Measurements from ENCODE around the gene MEIS1.

MEIS1 gene

DNA sequence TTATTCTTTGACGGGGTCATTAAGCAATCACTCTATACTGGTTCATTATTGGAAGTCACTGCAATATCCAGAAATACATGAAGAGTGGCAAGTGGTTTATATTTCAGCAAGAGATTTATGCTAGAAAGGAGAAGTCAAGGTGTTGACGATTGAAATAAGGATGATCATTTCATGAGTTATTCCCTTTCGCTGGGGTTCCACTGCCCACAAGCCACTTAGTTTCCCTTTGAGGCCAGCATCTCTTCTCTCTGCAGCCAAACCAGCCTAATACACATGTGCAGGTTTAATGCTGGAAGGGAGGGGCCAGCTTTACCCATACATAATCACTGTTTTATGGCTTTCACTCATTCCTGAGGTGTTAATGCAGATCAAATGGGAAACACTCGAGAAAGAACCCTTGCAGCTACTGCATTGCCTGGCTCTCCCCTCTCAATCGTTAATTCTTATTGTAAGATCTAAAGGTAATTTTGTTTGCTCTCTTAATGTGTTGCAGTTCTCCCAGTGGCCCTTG is 108.4 kb downstream of the MEIS1 start:
- no peak for DNase-seq

DNA sequence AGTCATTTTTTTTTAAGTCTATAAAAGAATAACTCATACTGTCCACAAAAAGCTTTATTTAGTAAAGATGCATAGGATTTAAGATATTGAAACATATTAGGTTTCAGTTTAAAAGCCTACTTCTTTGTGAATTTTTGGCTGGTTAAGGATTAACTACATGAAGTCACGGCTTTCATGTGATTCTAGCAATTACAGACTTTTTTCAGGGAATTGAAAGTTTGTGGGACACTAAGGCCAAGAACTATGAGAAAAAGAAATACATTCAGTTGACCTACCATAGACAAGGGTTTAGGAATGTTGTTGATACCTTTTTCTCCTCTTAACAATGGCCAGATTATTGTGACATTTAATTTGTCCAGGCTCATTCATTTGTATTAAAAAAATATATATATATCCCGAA is 109.3 kb downstream of the MEIS1 start:
- no peak for DNase-seq

DNA sequence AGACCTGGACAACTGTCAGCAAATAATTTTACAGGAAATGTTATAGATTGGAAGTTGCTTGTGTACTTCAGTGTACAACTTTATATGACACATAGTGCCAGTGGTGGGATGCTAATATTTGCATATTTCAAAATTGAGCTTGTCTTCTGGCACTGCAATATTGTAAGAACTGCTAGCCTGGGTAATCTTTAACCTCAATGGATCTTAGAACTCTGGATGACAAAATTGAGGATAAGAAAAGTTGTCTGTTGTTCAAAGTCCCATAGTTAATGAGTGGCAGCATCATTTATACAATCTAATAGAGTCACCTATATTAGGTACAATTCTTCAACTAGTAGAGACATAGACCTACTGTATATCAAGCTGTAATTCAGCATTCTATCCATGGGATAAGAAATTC is 110.3 kb downstream of the MEIS1 start:
- DNase-seq = no peak

DNA sequence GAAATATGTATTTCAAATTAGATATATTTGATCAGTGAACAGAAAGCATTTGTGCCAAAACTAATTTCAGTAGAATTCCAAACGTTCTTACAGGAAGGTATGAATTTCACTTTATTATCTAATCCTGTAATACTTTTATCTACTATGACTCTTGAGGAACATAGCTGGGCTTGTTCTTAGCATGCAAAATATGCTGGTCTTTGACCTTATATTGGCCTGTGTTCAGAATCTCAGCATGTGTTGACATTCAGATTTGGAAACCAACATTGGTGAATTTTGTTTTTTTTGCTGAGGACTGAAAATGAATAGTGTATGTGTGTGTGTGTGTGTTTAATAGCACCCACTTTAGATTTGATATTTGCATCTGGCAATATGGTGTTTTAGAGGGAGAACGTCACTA is 112.2 kb downstream of the MEIS1 start:
- no peak for DNase-seq

DNA sequence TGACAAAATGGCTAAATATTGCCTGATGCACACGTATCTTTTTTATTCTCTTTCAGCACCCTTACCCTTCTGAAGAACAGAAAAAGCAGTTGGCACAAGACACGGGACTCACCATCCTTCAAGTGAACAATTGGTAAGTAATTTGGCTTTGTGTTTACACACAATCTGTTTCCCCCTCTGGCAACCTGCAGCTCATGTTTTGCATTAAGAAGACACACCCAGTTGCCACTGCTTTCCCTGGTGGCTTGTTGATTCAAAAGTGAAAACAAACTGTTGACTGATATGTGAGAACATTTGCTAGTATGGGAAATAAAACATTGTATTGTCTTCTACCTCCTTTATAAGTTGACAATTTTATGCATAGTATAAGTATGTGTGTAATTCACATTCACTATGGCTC is 113.0 kb downstream of the MEIS1 start:
- DNase-seq = no peak

DNA sequence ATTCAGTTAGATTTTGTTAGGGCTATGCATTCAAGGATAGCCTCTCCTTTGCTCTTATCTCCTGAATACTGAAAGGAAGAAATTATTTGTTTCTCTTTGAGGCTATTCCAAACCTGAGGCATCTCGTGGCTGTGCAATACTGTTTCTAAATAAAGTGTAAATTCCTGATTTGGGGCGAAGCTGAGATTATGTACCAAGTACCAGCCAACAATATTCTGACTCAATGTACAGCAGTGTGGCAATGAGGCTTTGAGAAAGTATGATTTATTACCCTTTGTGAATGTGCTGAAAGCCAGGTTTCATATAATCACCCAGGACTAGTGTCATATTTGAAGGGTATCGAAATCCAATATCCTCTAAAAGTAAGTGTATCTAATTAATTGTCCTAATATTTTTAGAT is 113.5 kb downstream of the MEIS1 start:
- no peak for DNase-seq

DNA sequence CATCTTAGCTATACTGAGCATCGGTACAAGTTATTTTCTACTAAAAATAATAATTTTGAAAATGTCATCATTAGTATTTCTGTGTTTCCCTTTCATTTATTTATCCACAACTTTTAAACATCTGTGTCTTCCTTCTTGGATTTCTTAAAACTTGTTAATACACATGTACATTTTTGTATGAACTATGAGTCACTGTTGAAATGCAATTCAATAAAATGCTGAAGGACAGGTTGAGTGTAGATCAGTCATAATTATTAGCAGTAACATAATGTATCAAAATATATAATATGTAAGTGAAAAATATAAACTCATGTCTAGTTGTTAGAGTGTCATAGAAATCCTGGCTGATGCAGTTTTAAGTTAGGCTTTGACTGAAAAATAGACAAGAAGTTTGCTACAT is 115.9 kb downstream of the MEIS1 start:
- no peak for DNase-seq

DNA sequence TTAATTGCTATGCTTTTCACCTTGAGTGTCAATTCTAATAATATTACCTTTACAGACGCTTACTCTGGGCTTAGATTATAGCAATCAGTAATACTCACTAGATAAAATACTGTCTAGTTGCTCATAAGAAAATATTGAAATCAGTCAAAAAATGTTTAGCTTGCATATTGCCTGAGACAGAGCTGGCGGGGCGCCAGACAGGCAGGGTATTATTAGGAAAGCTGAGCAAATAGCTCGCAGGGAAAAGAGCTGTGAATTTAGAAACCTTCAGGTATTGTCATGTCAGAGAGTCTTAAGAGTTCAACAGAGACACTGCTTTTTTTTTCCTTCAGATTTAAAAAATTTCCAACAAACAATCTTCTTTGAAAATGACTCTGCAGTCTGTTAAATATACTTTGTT is 118.4 kb downstream of the MEIS1 start:
- no peak for DNase-seq

DNA sequence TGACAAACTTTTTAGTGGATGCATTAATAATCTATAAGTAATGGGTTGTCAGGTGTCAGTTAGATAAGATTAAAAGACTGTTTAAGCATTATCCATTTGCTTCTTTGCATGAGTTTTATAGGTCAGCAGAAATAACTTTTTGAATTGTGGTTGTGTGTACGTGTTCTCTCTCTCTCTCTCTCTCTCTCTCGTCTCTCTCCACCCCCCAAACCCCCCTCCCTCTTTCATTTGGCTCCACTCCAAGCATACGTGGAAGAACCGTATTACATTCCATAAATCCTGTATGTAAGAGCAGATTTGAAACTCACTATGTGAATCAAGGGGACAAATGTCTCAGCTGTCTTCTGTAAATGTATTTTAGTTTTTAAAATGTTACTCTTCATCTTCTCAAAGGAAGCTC is 120.2 kb downstream of the MEIS1 start:
- DNase-seq = no peak

DNA sequence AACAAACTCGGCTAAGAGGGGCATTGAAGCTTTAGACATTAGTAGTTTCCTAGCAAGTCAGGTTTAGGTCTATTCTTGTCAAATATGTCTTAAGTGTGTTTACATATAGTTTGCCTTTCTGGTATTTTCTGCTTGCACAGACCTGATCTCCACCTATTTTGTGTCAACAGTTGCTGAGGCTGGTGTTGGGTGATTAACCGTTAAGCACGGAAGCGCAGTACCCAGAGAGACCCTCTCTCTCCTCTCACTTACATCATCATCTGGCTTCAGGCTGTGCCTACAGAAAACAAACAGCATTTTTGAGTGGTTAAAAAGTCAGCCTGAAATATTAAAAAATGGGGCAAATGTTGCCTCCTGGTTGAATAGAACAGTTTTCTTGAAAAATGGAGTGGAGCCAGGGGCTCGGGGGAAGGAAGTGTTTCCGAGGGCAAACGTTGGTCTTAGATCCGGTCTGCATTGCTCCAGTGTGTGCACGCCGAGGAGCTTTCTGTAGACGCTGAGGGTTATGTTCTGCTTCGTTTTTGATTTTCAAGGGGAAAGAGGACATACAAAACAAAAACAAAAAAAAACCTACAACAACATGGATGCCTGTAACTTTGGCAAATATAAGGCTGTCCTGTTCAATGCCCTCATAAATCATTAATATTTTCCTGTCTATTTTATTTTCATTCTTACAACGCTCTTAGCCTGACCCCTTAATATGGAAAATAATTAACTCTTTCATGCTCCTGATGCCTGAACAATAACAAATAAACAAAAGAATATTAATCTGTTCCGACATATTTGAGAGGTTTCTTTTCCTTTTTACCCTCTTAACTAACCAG is 120.8 kb downstream of the MEIS1 start:
- no peak for DNase-seq

DNA sequence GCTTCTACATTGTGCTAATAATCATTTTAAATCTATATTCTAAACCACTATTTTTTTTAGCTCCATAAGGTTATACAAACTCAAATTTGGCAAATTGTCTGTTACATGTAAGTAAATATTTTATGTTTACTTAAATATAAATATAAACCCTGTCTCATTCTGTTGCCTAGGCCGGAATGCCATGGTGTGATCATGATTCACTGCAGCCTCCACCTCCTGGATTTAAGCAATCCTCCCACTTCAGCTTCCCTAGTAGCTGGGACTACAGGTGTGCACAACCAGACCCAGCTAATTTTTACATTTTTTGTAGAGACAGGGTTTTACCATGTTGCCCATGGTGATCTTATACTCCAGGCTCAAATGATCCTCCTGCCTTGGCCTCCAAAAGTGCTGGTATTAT is 124.7 kb downstream of the MEIS1 start:
- no peak for DNase-seq

DNA sequence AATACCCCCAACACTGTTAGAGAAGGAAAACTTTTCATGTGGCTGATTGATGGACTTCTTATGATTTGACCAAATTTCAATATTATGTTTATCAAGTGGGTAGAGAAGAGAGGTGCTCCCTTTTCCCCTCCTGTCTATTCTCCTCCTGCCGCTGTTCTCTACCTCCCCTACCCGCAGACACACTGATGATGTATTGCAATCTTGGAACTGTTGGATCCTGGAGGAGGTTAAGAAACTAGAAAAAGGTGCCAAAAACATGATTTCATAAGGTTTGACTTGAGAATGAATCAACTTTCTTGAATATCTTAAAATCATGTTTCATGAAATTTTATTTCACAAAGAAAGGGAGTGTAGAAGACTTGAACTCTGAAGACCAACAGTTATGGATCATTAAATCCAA is 125.8 kb downstream of the MEIS1 start:
- DNase-seq = no peak

DNA sequence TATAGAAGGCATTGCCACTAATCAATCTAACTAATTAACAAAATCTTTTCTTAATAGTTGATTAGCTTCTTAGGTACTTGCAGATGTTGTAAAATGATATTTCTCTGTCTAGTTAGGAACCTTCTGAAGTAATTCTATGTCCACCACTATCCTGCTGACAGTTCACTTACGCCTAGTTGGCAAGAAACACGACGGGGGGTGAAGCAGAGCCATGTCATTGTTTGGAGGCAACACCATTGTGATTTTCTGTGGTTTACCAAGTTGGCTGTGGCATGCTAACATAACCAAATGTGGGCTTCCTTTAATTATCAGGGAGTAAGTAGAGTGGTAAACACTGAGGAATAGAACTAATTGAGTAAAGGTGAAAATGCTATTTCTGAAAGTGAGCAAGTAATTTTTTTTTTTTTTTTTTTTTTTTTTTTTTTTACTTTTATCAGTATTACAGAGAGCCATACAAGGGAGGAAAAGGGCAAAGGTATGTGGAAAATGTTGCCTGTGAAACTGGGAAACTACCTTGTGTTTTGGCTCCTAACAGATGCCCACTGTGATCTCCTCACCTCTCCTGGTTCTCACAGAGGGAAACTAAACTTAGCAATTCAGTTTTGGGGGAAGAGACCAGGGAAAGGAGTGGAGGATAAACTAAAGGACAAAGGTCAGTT is 126.8 kb downstream of the MEIS1 start:
- no peak for DNase-seq

DNA sequence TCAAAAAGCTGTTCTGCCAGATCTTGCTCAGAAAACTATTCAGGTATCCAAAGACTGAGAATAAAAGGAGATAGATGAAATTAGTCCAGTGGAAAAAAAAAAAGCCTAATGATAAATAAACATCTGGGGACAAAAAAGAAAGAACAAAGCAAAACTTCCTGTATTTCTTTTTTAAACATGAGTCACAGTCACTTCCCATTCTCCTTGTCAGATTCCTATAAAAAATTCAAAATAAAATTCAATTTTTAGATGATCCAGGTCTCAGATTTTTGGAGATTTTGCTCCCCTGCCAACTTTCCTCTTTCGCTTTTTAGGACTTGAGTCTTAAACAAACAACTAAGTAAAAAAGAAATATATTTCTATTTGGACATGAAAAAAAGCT is 127.4 kb downstream of the MEIS1 start:
- DNase-seq = no peak

DNA sequence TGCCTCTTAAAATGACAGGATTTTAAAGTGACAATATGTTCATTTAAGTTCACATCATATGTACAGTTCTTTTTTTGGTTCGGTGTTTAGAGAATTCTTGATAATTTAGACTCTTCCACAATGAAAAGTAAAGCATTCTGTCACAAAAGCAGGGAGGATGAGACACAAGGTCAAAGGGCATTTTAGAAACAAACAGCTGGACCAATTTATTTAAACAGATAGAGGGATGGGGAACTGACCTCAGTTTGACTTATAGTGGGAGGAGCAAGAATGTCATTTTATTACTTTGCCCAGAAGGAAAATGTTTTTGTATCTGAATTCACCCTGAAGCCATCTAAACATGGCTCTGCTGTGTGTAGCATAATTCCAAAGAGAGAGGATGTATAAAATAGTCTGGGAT is 128.5 kb downstream of the MEIS1 start:
- no peak for DNase-seq

DNA sequence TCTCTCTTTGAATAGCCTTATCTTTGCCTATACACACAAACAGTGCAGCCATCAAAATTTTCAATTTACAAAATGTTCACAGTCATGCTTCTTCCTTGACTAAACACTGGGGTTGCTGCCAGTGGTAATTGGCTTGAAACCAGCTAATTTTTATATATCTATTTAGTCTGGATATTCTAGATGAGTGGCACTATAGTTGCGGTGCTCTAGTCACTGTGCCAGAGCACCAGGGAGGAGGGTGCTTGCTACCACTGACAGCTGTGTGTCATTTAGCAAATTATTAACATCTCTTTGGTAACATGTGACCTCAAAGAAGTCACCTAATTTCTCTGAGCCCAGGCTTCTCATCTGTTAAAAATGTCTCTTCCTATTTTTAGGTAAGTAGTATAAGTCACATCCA is 130.4 kb downstream of the MEIS1 start:
- DNase-seq = no peak

DNA sequence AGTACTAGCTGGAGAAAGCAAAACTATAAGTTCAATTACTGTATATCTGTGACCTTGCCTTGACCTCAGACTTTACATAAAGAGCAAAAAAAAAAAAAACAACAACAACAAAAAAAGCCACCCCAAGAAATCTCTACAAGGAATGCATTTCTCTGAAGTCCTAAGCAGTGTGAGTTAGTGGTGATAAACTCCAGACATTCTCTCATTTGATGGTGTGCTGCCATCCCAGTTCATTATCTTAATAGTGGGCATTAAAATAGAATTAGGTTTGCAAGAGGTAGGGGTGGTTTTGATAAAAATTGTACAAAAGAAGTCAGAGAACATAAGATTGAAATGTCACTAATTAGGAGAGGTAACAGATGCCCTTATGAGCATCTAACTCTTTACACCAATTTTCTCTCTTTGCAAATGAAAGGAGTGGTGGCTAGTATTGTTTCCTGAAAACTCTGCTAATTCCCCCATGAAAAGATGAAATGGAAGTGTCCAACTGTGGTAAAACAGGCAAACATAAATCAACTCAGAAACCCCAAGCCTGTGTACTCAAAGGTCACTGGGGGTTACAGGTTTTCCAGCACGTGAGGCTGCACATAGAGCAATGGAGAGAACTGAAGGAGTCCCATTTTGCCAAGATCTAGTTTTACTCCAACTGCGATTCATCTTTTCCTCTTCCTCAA is 131.9 kb downstream of the MEIS1 start:
- DNase-seq = no peak

DNA sequence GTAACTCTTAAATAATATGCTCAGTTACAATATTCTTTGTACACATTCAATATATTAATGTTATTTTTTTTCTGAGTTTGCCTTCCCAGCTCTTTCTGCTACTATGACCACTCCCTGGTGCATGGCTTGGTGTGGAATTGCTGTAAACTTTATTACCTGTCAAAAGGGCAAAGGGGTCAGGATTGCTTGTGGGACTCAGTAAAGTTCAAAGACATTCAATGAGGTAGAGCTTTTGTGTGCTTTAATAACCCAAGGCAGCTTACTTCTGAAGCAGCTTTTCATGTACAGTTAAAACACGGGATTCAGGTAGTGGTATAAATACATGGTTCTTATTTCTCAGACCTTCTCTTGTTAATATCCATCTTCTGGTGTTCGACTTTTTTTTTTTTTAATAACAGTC is 132.8 kb downstream of the MEIS1 start:
- DNase-seq = no peak

DNA sequence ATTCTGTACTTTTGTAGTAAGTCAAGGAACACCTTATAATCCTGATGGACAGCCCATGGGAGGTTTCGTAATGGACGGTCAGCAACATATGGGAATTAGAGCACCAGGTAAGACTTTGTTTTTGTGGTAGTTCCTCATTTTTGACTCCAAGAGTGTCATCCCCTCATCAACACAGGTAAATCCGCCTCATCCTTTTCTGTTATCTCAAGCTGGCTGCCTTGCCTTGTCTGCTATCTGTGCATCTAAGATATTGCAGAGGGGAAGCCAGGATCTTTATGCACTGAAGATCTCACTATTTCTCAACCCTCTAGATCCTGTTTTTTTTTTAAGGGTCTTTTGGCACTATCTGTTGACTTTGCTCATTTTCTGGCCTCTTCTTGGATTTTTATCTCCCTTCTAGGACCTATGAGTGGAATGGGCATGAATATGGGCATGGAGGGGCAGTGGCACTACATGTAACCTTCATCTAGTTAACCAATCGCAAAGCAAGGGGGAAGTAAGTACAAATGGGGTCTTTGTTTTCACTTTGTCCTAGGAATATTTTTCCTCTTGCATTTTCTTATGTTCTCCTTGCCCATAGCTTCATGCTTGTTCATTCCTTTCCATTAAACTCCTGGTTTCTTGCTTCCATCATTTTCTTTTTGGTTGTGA is 133.8 kb downstream of the MEIS1 start:
- no peak for DNase-seq

DNA sequence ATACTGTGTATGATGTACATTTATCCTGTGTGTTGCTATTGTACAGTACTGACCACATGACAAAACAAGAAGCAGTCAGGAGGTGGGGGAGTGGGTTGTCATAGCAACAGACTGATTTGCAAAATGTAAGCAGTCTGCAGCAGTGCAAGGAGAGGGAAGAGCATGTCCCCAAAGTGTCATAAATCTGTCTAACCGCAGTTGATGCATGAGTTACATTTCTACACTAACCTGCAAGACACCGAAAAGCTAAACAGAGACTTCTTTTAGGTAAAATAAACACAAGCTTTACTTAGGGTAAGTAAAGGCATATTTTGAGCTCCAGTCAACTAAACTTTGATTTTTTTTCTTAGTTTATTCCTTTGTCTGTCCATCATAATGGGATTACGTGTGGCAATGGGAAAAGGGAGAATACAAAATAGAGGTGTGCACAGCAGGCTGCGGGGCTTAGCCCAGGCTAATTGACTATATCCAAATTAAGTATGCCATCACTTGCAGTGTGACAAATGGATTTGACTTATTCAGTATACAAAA is 134.5 kb downstream of the MEIS1 start:
- no peak for DNase-seq

DNA sequence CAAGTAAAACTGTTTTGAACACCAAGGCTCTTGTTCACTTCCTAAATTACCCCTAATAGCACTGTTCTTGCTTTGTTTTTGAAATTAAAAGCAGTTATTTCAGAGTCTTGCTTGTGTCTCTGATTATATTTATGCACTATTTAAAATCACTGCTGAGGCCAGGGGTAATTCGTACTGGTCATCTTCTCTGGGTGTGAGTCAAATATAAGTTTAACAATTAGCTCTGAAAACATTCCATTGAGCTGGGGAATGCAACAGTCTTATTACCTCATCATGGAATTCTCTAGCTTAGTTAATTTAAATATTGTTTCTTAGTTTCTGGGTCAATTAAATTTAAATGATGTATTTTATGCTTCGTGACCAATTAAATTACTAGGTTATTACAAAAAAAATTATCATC is 135.0 kb downstream of the MEIS1 start:
- no peak for DNase-seq

DNA sequence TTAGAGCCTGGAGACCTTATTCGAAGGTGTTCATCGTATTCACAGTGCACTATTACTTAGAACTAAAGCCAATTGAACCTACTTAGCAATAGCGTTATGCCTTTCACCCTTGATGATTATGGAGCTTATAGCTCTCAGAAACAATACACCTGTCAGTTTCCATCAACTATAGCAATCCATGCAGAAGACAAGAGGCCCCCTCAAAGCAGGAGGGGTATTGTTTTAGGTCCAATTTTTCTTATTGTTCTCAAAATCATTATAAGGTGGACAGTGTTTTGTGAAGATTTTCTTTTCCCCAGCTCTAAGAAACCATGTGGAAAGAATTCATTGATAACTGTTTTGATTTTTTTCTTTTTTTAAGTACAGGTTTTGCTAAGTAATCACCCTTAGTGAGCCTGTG is 135.5 kb downstream of the MEIS1 start:
- no peak for DNase-seq

DNA sequence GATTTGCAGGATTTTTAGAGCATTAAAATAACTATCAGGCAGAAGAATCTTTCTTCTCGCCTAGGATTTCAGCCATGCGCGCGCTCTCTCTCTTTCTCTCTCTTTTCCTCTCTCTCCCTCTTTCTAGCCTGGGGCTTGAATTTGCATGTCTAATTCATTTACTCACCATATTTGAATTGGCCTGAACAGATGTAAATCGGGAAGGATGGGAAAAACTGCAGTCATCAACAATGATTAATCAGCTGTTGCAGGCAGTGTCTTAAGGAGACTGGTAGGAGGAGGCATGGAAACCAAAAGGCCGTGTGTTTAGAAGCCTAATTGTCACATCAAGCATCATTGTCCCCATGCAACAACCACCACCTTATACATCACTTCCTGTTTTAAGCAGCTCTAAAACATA is 137.0 kb downstream of the MEIS1 start:
- DNase-seq = no peak

Measured in activated naive CD4-positive, alpha-beta T cell (primary cell).